HG03045 (cell line): ENCODE measurements around the gene ANG.
"Not testable (repeated sequence)": the region's sequence is repeated elsewhere in the genome, so short reads cannot be mapped to it uniquely, and the experiment has no call there.

Experiments used
- ATAC-seq: cut with Tn5 transposase; IDR thresholded peaks from one replicate; pipeline ENCODE4 v1.9.1; 2021; ENCODE audit warnings: mild to moderate bottlenecking, moderate library complexity; ENCODE audit not compliant: unreplicated experiment

The ANG gene

GRCh38 chr14:20688167-20688839, at the start of gene ANG:
TSS of gene ANG (plus strand) at chr14:20688764. CDS start at chr14:20693565, 4,801 bp downstream.
- no peak for ATAC-seq

DNA sequence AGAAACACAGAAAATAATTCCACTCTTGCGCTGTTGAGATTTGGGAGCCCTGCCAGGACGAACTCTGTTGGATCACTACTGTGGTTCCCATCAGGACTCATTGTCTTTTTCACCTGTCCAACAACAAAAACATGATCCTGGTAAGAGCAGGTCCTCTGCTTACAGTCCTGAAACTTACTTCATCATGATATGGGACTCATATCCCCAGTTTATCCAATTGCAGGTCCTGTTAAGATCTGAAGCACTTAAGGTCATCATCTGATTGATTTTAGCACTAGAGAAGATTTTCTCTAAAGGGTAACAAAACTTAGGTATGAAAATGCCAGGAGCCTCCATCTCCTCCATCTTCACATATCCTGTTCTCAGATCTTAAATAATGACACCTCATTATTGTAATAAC, 47.0 kb upstream of the ANG start, which contains the start of gene OR6S1:
Gene OR6S1 (minus strand): TSS at position 101 of the 400 bp plus-strand sequence. CDS start 0 bp downstream, at position 101.
- ATAC-seq: no peak

DNA sequence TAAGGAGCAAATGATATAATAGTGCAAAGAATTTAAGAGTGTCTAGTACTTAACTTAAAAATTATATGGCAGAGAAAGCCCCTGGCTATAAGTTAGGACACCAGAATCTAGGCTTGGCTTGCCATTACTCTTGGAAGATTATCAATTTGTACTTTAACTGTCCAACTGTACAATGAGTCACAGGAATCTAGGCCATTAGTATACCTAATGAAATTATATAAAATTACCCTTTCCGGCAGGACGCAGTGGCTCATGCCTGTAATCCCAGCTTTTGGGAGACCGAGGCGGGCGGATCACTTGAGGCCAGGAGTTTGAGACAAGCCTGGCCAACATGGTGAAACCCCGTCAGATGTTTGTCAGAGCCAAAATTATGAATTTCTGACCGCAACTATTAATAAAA, 46.4 kb upstream of the ANG start:
- no peak for ATAC-seq

DNA sequence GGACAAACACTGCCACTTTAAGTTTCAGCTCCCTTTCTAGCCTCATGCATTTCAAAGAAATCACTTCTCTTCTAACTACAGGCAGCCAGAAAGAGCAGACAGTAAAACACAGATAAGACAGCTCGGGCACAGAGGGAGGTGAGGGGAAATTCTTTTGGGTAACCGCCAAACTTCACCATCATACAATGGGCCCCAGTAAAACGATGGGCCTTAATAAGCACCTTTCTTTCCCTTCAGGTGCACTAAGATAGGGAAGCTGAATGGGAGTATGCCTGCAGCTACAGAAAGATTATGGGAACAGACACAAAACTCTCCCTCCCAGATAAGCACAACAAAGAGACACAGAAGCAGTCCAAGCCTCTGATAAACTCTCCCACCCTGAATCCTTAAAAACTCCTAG, 45.8 kb upstream of the ANG start:
- ATAC-seq: not testable (repeated sequence)

- ATAC-seq: no peak
These were observed 44.0 kb upstream of the ANG start for GRCh38 chr14:20644520-20644919.

GRCh38 chr14:20645481-20645880, 43.1 kb upstream of the ANG start:
- ATAC-seq: no peak

DNA sequence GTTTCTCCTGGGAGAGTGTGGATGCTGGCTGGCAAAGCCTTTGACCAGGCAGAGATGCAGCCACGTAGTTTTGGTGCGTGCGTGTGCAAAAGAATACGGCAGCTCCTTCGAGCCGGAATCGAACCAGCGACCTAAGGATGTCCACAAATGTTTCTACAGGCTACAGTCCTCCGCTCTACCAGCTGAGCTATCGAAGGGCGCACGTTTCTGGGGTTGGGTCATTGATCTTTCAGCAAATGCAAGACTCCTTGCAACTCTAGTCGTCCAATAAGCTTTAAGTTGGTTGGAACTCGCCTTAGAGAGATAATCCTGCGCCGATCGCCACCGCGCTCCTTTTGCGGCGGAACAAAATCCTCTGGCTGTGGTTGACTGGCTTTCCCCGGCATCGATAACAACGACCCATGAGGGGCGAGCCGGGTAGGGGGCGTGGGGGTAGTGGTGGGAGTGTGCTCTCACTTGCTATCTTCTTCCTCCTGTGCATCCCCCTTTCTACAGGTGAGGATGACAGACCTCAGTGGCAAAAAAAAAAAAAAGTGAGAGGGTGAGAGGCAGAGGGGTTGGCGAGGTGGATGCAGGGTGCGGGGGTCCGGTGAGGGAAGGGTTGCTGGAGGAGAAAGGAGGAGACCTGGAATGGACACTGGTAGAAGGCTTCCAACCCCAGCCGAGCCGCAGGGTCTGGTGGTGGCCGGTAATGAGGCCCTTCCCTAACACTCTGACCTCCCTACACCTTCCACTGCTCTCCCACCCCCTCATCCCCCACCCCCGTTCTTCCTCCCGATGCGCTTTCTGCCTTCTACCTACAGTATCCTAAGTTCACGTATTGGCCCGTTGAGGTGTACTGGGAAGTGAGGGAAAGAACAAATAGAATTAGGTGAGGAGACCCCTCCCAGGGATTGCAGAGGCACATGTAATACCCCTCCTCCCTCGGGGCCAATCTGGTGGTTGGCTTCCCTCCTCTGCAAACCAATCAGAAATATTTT, 35.3 kb upstream of the ANG start:
- no peak for ATAC-seq

DNA sequence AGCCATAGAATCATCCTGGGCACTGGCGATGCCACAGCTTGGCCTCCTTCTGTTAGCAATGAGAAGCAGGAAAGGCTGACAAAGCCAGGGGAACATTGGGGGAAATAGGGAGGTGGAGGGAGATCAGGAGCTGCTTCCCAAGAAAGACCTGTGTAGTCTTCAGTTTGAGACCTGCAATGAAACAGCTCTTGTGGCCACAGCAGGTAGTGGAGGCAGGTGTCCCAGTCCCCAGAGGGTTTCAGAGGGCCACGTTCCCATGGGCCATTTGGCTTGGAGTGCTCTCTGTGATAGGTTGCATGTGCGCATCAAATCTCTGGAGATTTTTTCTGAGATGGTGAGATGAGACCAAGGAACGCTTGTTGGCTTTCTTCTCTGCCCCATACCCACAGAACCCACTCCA, 32.7 kb upstream of the ANG start:
- no peak for ATAC-seq

GRCh38 chr14:20656274-20656673, 32.3 kb upstream of the ANG start:
- ATAC-seq: no peak

DNA sequence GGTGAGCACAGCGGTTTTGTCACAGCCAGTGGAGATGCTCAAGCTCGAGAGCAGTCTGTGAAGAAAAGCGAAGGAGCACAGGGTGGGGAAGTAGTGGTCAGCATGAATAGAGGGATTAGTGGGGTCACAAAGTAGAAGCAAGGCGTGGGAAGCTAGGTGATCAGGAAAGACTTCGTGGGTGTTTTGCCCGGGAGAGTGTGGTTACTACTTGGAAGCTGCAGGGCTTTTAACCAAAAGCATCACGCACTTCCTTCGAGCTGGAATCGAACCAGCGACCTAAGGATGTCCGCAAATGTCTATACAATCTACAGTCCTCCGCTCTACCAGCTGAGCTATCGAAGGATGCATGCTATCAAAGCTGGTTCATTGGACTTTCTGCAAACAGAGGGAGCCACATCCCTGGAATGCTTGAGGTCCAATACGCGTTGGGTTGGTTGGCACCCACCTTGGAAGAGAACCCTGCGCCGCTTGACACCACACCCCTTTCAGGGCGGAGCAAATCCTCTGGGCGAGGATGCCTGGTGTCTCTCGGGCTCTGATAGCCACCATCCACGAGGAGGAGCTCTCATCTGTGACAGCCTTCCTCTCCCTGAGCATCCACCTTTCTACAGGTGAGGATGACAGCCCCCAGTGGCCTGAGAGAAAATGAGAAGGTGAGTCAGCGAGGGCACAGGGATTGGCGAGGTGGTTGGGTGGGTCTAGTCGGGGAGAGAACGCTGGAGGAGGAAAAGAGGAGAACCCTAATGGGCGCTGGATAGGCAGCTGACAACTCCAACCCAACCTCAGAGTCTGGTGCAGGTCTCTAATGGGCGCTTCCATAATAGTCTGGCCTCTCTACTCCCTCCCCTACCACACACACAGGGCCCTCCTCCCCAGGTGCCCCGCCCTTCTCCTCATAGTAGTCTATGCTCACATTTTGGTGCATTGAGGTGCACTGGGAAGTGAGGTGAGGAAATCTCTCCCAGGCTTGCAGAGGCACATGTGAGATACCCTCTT, 31.1 kb upstream of the ANG start:
- ATAC-seq: no peak

GRCh38 chr14:20658246-20658645, 30.3 kb upstream of the ANG start:
- no peak for ATAC-seq

DNA sequence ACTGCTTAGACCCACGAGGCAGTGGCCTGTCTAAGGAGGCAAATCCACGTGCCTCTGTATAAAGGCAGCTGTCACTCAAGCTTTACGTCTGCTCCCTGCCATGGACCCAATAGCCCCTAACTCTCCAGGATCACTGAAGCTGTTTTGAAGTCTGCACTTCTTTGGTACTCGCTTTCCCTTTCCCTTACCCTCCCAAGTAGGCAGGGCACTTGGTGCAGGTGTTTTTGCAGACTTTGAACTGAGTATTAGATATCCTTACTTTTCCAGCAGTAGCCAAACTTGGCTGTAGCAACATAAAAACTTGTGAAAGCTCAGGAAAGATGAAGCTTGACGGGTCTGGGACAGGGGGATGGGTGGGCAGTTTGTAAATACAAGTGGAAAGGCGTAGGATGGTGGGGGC, 29.2 kb upstream of the ANG start:
- ATAC-seq: no peak

GRCh38 chr14:20659813-20660395, 28.7 kb upstream of the ANG start:
- ATAC-seq: no peak

GRCh38 chr14:20661197-20661596, 27.4 kb upstream of the ANG start:
- no peak for ATAC-seq

- peak; percentile 54 for ATAC-seq
These were observed 25.4 kb upstream of the ANG start for GRCh38 chr14:20662968-20663732.

GRCh38 chr14:20666400-20666961, 22.1 kb upstream of the ANG start:
- ATAC-seq: not testable (repeated sequence)

GRCh38 chr14:20667957-20668356, 20.6 kb upstream of the ANG start:
- peak; percentile 74 for ATAC-seq

DNA sequence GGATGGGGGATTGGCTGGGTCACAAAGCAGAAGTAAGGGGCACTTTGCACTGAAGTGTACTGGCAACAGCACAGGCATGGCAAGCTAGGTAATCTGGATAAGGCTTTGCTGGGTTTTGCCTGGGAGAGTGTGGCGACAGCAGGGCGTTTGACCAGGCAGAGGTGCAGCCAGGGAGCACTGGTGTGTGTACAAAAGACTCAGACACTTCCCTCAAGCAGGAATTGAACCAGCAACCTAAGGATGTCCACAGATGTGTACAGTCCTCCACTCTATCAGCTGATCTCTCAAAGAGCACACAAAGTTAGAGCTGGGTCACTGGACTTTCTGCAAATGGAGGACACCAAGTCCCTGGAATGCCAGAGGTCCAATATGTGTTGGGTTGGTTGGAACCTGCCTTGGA, 19.6 kb upstream of the ANG start:
- ATAC-seq: no peak

DNA sequence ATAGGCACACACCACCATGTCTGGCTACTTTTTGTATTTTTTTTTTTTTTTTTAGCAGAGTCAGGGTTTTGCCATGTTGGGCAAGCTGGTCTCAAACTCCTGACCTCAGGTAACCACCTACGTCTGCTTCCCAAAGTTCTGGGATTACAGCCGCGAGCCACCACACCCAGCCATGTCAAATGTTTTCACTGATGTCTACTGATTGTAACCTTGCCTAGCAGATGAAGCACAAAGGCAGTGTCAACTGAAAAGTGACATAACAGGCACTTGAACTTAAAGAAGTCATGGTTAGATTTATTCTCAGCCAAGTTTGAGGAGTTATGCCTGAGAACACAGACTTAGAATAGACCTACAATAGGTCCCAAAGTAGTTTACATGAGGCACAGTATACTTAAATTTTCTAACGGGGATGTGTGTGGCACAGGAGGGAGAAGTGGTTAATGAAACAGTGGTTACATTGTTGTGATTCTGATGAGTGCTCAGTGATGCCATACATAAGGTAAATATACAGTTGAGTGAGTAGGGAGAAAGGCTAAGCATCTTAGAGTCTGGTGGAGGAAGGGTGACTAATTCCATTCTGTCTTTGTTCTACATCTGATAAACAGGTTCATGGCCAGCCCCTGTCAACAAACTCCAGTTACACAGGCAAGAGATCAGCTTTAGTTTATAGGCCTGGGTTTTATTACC, 16.8 kb upstream of the ANG start:
- ATAC-seq: no peak
